PC-9 (cell line): ENCODE data around the gene LIPE.

Experiments
- EZH2 ChIP-seq: fragments of 200-600 bp; sonication (generic); IDR thresholded peaks from 2 replicates; pipeline ENCODE4 v1.8.0; 2017; ENCODE audit warnings: antibody characterized with exemption, low read depth
- TF ChIP-seq, protein P1 (sequence below): fragments of 200-600 bp; sonication (generic); conservative IDR thresholded peaks from 2 replicates; pipeline ENCODE4 v1.6.1; 2017; ENCODE audit warnings: mixed run types, antibody characterized with exemption, mild to moderate bottlenecking, moderate library complexity

DNA sequence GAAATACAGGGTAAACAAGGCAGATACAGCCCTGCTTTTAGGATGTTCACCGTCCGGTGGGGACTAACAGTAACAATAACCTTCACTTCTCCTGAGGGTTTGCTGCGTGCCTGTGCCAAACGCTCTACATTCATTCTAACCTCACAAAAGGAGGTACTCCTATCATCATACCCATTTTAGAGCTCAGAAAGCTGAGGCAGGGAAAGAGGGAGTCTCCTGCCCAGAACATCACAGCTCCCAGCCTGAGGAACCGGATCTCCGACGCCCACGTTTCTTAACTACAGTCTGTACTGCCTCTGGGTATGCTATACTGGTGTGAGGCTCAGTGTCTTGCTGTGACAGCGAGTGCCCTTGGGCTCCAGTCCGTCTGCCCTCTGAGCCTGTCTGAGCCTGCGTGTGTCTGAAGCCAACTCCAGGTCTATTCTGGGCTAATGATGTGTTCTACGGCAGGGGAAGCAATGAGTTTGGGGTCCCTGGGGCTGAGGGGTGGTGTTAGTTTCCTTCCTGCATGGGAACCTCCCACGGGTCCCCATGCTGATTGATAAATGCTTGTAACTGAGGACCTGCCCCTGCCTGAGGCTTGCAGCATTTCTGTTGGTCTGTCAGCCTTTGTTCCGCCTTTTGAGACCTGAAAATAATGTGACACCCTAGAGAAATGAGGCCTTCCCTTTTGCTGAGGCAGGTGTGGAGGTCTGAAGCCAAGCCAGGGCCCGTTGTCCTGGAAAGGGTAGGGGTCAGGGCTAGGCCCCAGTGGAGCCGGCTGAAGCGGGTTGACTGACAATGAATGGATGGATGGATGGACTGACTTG is 4.9 kb downstream of the LIPE start:
- TF ChIP-seq, protein P1, sequence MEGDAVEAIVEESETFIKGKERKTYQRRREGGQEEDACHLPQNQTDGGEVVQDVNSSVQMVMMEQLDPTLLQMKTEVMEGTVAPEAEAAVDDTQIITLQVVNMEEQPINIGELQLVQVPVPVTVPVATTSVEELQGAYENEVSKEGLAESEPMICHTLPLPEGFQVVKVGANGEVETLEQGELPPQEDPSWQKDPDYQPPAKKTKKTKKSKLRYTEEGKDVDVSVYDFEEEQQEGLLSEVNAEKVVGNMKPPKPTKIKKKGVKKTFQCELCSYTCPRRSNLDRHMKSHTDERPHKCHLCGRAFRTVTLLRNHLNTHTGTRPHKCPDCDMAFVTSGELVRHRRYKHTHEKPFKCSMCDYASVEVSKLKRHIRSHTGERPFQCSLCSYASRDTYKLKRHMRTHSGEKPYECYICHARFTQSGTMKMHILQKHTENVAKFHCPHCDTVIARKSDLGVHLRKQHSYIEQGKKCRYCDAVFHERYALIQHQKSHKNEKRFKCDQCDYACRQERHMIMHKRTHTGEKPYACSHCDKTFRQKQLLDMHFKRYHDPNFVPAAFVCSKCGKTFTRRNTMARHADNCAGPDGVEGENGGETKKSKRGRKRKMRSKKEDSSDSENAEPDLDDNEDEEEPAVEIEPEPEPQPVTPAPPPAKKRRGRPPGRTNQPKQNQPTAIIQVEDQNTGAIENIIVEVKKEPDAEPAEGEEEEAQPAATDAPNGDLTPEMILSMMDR = no peak
- no peak for TF ChIP-seq EZH2
